GM12874 (cell line): ENCODE measurements around the gene ARPIN.

Source experiments
- CTCF ChIP-seq: IDR thresholded peaks from 2 replicates; pipeline ENCODE4 v1.5.1; 2011; ENCODE audit warnings: low read depth, mild to moderate bottlenecking, control low read depth, low read length, moderate library complexity; ENCODE audit not compliant: insufficient read depth

Gene ARPIN

GRCh38 chr15:89898146-89898545, 14.6 kb downstream of the ARPIN start:
- no peak for TF ChIP-seq CTCF

GRCh38 chr15:89893696-89894447, 18.9 kb downstream of the ARPIN start, which contains the start of gene AP3S2:
TSS of gene AP3S2 (minus strand) at chr15:89893994. CDS start at chr15:89893949, 45 bp downstream.
- 0 out of 2 replicates have a peak, but pooled peaks have one; percentile 1 for TF ChIP-seq CTCF

- no peak for TF ChIP-seq CTCF
These were observed 19.7 kb downstream of the ARPIN start for GRCh38 chr15:89893027-89893426.

- TF ChIP-seq CTCF = peak; percentile 20; the same call in 1 of the 2 replicates
These were observed 24.4 kb downstream of the ARPIN start for GRCh38 chr15:89888214-89888804.

- no peak for TF ChIP-seq CTCF
These were observed 27.1 kb downstream of the ARPIN start for GRCh38 chr15:89885611-89886010.

GRCh38 chr15:89883518-89883917, 29.2 kb downstream of the ARPIN start:
- TF ChIP-seq CTCF = no peak

GRCh38 chr15:89880727-89881126, 32.0 kb downstream of the ARPIN start:
- no peak for TF ChIP-seq CTCF
